GM19463 (cell line): ENCODE data around the gene KCNQ4.
A peak's percentile ranks its signal among the peaks of the same experiment; 100 is the strongest.

ENCODE experiments used
- ATAC-seq: cut with Tn5 transposase; IDR thresholded peaks from one replicate; pipeline ENCODE4 v1.9.1; 2021; ENCODE audit warnings: mild to moderate bottlenecking, moderate library complexity; ENCODE audit not compliant: unreplicated experiment

The KCNQ4 gene

GRCh38 chr1:40838980-40839942 is 55.7 kb downstream of the KCNQ4 start:
- ATAC-seq: no peak

DNA sequence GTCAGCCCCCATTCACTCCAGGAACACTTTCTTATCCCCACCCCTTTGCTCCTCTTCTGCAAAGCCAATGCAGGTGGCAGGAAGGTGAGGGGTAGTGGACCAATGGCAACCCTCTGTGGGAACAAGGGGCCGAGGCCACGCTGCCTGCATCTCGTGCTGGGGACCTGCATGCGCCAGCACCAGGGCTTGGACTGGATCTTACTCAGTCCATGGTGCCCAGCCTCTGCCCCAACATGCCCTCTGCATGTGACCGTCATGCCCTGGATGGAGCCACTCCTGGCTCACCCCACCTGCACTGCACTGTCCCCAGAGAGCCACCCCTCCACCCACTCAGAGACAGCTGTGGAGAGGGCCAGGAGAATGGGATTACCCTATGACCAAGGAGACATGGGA is 56.4 kb downstream of the KCNQ4 start:
- ATAC-seq: no peak

DNA sequence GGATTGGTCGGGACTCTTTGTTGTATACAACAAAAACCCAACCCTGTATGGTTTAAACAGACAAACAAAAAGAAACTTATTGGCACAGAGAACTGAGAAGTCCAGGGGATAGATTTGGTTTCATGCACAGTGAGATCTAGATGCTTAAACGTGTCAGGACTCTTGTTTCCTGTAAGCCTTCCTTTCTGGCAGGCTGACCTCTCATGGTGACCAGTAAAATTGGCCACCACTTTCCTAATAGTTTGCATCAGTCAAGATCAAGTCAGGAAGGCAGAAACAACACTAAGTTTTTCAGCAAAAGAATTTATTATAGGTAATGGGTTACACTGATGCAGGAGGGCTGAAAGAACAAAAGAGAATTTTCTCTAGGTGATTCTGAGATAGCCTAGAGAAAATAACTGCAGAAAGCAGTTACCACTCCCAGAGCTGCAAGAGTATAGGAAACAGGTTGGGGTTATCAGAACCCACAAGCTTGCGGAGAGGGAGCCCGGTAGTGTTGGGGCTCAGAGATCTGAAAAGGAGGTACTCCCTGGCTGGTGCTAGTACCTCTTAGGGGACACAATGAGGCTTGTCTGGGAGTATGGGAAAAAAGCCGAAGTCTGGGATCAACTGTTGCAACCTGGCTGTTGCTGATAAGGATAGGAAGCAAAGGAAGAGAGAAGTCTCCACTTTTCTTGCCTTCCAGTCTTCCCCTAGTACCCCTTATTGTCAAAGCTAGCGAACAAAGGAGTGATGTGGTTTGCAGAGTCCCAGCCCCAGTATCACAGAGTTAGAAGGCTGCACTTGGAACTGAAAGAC is 57.1 kb downstream of the KCNQ4 start:
- ATAC-seq: no peak

DNA sequence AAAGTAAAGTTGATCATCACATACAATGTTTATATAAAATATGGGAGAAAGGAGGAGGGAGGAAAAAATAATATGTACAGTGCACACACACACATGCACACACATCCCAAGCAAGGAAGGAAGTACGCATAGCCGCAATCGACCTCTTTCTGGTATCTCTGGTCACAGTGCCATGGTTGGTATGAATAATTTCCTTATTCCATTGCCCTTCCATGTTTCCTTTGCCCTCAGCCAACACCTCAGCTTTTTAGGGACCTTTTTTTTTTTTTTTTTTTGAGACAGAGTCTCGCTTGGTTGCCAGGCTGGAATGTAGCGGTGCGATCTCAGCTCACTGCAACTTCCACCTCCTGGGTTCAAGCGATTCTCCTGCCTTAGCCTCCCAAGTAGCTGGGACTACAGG is 58.0 kb downstream of the KCNQ4 start:
- no peak for ATAC-seq

- no peak for ATAC-seq
Measured at GRCh38 chr1:40842207-40842606, 58.6 kb downstream of the KCNQ4 start.

DNA sequence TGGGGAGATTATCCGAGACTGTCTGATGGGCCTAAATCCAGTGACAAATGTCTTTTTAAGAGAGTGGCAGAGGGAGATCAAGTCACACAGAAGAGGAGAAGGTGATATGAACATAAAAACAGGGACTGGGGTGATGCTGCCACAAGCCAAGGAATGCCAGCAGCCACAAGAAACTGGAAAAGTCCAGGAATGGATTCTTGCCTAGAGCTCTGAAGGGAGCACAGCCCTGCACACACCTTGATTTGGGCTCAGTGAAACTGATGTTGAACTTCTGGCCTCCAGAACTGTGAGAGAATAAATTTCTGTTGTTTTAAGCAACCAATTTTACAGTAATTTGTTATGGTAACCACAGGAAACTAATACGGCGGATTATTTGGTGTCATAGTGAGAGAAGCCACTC is 59.1 kb downstream of the KCNQ4 start:
- ATAC-seq: no peak

- ATAC-seq: no peak
Measured at GRCh38 chr1:40844079-40844478, 60.5 kb downstream of the KCNQ4 start.

DNA sequence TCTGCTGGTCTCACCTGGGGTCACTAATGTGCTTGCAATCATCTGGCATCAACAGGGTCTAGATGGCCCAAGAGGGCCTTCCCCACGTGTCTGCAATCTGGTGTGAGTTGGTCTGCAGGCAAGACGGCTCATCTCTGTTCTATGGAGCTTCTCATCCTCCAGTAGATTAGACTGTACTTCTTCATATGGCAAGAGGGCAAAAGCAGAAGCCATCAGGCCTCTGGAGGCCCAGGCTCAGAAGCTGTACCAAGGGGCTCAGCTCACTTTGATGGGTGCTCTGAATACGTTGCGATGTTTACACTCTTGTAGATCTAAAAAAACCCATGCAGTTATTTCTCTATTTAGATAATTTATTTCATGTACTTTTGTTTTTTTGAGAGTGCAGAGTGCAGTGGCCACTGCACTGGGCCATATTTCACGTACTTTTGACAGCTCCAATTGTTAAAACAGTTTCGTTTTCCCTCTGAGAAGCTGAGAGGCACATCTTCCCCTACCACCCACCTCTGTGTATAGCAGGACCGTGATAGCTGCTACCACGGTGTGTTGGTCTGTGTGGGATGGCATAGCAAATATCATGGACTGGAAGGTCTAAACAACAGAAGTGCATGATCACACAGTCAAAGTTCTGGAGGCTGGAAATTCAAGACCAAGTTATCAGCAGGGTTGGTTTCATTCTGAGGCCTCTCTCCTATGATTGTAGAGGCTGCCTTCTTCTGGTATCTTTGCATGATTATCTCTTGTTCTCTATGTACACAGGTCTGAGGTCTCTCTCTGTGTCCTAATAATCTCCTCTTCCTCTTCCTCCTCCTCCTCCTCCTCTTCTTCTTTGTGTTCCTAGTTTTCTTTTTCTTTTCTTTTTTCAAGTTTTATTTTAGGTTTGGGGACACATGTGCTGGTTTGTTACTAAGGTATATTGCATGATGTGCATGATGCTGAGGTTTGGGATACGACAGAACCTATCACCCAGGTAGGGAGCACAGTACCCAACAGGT is 61.6 kb downstream of the KCNQ4 start:
- no peak for ATAC-seq

DNA sequence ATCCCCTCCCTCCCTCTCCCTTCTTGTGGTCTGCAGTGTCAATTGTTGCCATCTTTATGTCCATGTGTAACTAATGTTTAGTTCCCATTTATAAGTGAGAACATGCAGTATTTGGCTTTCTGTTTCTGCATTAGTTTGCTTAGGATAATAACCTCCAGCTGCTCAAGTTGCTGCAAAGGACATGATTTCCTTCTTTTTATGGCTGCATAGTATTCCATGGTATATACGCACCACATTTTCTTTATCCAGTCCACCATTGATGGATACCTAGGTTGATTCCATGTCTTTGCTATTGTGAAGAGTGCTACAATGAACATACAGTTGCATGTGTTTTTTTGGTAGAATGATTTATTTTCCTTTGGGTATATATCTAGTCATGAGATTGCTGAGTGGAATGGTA is 62.3 kb downstream of the KCNQ4 start:
- no peak for ATAC-seq

DNA sequence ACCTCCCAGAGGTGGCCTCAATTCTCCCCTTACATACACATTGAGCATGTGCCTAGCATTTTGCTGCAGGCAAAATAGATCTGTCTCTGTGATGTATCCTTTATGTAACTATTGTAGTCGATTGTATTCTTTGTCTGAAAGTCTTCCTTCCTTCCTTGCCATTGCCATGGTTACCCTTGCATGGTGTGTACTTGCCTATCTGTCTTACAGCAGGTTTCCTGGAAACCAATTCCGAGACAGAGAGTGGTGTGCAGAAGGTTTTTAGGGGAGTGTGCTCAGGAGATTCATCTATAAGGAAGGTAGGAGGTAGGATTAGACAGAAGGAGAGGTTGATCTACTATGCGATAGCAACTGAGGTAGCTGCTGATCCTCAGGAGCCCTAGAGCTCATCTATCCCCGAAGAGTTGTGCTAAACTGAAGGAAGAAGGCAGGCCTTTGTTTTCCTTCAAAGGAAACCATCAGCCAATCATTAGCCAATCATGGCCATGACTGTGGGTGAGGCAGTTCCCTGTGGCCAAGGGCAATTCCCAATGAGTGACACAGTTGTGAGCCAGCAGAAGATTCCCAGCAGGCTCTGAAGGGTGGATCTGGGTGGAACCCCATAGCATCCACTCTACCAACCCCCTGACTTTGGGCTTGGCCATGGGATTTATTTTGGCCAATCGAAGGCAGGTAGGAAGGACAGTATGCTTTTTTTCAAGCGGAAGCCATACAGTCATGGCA is 63.6 kb downstream of the KCNQ4 start:
- ATAC-seq: no peak

- ATAC-seq: no peak
Measured at GRCh38 chr1:40848530-40849189, 65.1 kb downstream of the KCNQ4 start.

- no peak for ATAC-seq
Measured at GRCh38 chr1:40849801-40850592, 66.4 kb downstream of the KCNQ4 start.

DNA sequence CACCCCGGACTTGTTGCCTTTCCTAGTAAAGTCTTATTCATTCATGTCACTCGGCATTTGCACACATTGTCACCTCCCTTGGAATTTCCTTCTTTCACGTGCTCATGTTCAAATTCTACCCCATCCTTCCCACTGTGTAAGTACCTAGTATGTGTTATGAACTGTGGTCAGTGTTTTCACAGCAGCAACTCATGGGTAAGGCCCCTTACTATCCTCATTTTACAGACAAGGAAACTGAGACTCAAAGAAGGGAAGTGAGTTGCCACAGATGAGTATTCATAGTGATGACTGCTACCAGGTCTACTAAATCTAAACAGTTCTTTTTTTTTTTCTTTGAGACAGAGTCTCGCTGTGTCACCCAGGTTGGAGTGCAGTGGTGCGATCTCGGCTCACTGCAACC is 68.1 kb downstream of the KCNQ4 start:
- peak; percentile 67 for ATAC-seq

DNA sequence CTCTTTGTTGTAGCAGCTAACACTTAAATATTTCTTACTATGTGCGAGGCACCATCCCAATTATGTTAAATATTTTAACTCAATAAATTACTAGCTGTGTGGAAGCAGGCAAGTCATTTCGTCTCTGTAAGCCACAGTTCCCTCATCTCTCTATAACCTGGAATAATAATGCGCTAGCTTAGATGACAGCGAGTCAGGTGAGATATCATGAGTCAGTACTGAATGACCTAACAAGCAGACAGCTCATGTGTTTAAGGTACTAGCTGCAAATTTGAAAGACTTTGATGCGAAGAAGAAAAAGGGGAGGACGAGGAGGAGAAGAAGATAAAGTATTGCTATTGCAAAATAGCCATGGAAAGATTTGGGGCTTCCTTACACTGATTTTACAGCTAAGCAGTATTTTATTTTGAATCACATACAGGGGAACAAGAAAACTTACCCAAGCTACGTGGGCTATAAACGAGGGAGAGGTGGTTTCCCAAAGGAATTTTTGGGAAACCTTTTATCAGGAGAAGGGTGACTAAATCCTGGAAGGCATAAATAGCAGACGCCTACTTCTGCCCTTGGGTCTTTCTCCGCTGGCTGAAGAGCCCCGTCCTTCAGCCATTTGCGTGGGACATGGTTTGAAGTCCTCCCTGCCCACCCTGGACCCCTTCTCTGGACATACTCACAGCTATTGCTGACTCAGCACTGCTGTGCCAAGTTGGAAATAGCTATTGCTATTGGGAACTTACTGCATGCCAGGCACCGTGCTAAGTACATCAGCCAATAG is 69.7 kb downstream of the KCNQ4 start:
- ATAC-seq: no peak

GRCh38 chr1:40853885-40854170 is 70.2 kb downstream of the KCNQ4 start:
- no peak for ATAC-seq

DNA sequence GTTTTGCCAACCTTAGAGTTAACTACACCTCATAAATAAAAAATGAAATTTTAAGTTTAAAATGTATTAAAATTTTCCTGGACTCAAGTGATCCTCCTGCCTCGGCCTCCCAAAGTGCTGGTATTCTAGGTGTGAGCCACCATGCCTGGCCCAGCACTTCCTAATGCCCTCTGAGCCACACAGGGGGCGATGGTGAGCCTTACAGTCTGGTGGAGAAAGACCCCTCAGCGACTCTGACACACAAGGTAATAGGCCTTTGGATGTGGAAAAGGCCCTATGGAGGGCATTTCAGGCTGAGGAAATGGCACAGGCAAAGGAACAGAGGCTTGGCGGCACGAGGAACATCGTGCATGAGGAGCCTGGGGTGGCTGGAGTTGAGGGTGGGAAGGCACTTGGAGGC is 71.9 kb downstream of the KCNQ4 start:
- no peak for ATAC-seq

DNA sequence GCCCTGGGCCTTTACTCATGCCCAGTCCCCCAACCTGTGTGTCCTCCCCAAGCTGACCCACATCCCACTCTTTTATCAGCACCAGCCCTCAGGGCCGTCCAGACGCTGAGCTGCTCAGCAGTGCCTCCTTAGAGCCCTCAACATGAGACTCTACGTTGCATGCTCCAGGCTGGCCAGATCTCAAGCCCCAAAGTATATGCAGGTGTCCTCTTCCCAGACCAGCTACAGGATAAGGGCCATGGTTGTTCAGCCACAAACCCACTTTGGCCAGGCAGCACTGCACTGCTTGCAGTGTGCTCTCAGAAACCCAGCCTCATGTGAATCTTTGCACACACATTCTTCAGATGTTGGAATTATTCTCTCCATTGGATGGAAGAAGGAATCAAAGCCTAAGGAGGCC is 72.5 kb downstream of the KCNQ4 start:
- ATAC-seq: no peak

GRCh38 chr1:40856656-40857302 is 73.2 kb downstream of the KCNQ4 start:
- no peak for ATAC-seq
